KBM-7 (cell line): ENCODE data around the gene RNF150.

Source experiments
- DNase-seq: peaks from one replicate; pipeline ENCODE4 v3.0.0-alpha.2; 2015
- in situ Hi-C: fragments of 300-500 bp; cut with MboI; formaldehyde crosslinking; loops from 2 replicates; pipeline ENCODE4 v1.14.3; 2020; ENCODE audit warnings: low sequenced_read_pairs, low pct_unique_long_range_greater_than_20kb, mixed read lengths

RNF150 gene

GRCh38 chr4:141045848-141046247 lies 87.4 kb downstream of the RNF150 start:
- no peak for DNase-seq
- in situ Hi-C loops: no loop called here

GRCh38 chr4:141041021-141041476 lies 92.2 kb downstream of the RNF150 start:
- in situ Hi-C loops: no loop called here
- DNase-seq: no peak

GRCh38 chr4:141039156-141039555 lies 94.1 kb downstream of the RNF150 start:
- DNase-seq: no peak
- in situ Hi-C loops: no loop called here

GRCh38 chr4:141038428-141038827 lies 94.8 kb downstream of the RNF150 start:
- in situ Hi-C loops: no loop called here
- no peak for DNase-seq

GRCh38 chr4:141037446-141037845 lies 95.8 kb downstream of the RNF150 start:
- no peak for DNase-seq
- in situ Hi-C loops: no loop called here

GRCh38 chr4:141036786-141037185 lies 96.5 kb downstream of the RNF150 start:
- in situ Hi-C loops: no loop called here
- no peak for DNase-seq

GRCh38 chr4:141035920-141036319 lies 97.3 kb downstream of the RNF150 start:
- DNase-seq: no peak
- in situ Hi-C loops: no loop called here

- in situ Hi-C loops: no loop called here
- no peak for DNase-seq
Observed at GRCh38 chr4:141028024-141028529, 105.2 kb downstream of the RNF150 start.

GRCh38 chr4:141027421-141027820 lies 105.8 kb downstream of the RNF150 start:
- no peak for DNase-seq
- in situ Hi-C loops: no loop called here

- no peak for DNase-seq
- in situ Hi-C loops: no loop called here
Observed at GRCh38 chr4:141026900-141027299, 106.4 kb downstream of the RNF150 start.

- DNase-seq: no peak
- in situ Hi-C loops: no loop called here
Observed at GRCh38 chr4:141023051-141023450, 110.2 kb downstream of the RNF150 start.

GRCh38 chr4:141022111-141022695 lies 111.1 kb downstream of the RNF150 start:
- in situ Hi-C loops: no loop called here
- DNase-seq: no peak

GRCh38 chr4:141021397-141022110 lies 111.7 kb downstream of the RNF150 start:
- DNase-seq: no peak
- in situ Hi-C loops: no loop called here

- in situ Hi-C loops: no loop called here
- no peak for DNase-seq
Observed at GRCh38 chr4:141020801-141021261, 112.4 kb downstream of the RNF150 start.

- DNase-seq: no peak
- in situ Hi-C loops: no loop called here
Observed at GRCh38 chr4:141019768-141020167, 113.5 kb downstream of the RNF150 start.

GRCh38 chr4:141016117-141016798 lies 117.0 kb downstream of the RNF150 start:
- DNase-seq: no peak
- in situ Hi-C loops: no loop called here

- in situ Hi-C loops: no loop called here
- no peak for DNase-seq
Observed at GRCh38 chr4:141013899-141014298, 119.4 kb downstream of the RNF150 start.

GRCh38 chr4:141011901-141012315 lies 121.4 kb downstream of the RNF150 start:
- DNase-seq: no peak
- in situ Hi-C loops: no loop called here

- DNase-seq: no peak
- in situ Hi-C loops: no loop called here
Observed at GRCh38 chr4:141009931-141010330, 123.3 kb downstream of the RNF150 start.

- in situ Hi-C loops: no loop called here
- no peak for DNase-seq
Observed at GRCh38 chr4:141009129-141009528, 124.1 kb downstream of the RNF150 start.
